Panc1 (cell line): ENCODE results near the gene PTPDC1. TPM values are rescaled to one million over a fixed set of nuclear protein-coding genes. Genes with fewer than 3 reads are reported as not detected.

Experiments used
- ATAC-seq: fragments of 200-7000 bp; cut with Tn5 transposase; 2 replicates; pipeline ENCODE4 v1.9.1; 2020; ENCODE audit warnings: mild to moderate bottlenecking, moderate library complexity
- Bru-seq: library from RNA; stranded (reverse); fragments of 400-500 nt; gene quantifications from one replicate; lab custom pipeline; 2021; lab: Mats Ljungman, UMichigan
- BruChase-seq, 2 experiments: library from RNA; stranded (reverse); fragments of 400-500 nt; gene quantifications; one replicate each; lab custom pipeline; 2021; lab: Mats Ljungman, UMichigan
- BruUV-seq: library from RNA; stranded (reverse); fragments of 400-500 nt; replicated peaks from 2 replicates; lab custom pipeline; 2021; lab: Mats Ljungman, UMichigan
- CTCF ChIA-PET: fragments of 300-600 bp; sonication (Branson Sonifier 250); formaldehyde crosslinking; loops from one replicate; lab custom pipeline; 2022; ENCODE audit warnings: antibody characterized with exemption; lab: Charles Lee
- POLR2A ChIA-PET: fragments of 300-600 bp; sonication (Branson Sonifier 250); formaldehyde crosslinking; loops from one replicate; lab custom pipeline; 2022; ENCODE audit warnings: antibody characterized with exemption; lab: Charles Lee
- DNase-seq: peaks from one replicate; pipeline ENCODE4 v3.0.0-alpha.2; 2010; ENCODE audit warnings: low read depth, low spot score
- H3K27ac ChIP-seq: 2 replicates; pipeline ENCODE4 v1.5.1; 2011; ENCODE audit warnings: mild to moderate bottlenecking, low read length, inconsistent platforms
- H3K27me3 ChIP-seq: fragments of 200-500 bp; sonication (Bioruptor generic); 2 replicates; pipeline ENCODE4 v1.6.0; 2014; ENCODE audit warnings: low read length, inconsistent platforms; ENCODE audit not compliant: control insufficient read depth, insufficient read depth
- H3K36me3 ChIP-seq: fragments of 200-500 bp; sonication (Bioruptor generic); 2 replicates; pipeline ENCODE4 v1.5.1; 2014; ENCODE audit warnings: inconsistent platforms, mild to moderate bottlenecking, low read length, moderate library complexity; ENCODE audit not compliant: control insufficient read depth, insufficient read depth
- H3K4me1 ChIP-seq: 2 replicates; pipeline ENCODE4 v1.5.1; 2011; ENCODE audit warnings: inconsistent platforms, mild to moderate bottlenecking, low read length, moderate library complexity; ENCODE audit not compliant: control insufficient read depth, insufficient read depth
- H3K4me3 ChIP-seq, 2 experiments: 2 replicates each; pipeline ENCODE4 v1.5.1; 2011 to 2012; ENCODE audit warnings: low read depth in 2 of 2, low read length in 2 of 2, mild to moderate bottlenecking in 2 of 2, inconsistent platforms in 1 of 2, moderate library complexity in 1 of 2
- H3K9me3 ChIP-seq: fragments of 200-500 bp; sonication (Bioruptor generic); 2 replicates; pipeline ENCODE4 v1.5.1; 2014; ENCODE audit warnings: low read depth, mild to moderate bottlenecking, inconsistent platforms, low read length, moderate library complexity; ENCODE audit not compliant: control insufficient read depth, insufficient read depth
- CTCF ChIP-seq: fragments of 450-650 bp; IDR thresholded peaks from 2 replicates; pipeline ENCODE4 v1.5.1; 2017; ENCODE audit warnings: mild to moderate bottlenecking
- POLR2AphosphoS5 ChIP-seq: IDR thresholded peaks from 2 replicates; pipeline ENCODE4 v1.6.1; 2012; ENCODE audit warnings: mild to moderate bottlenecking, low read depth, low read length, moderate library complexity
- REST ChIP-seq, 2 experiments: IDR thresholded peaks; 2 replicates each; pipeline ENCODE4 v1.6.1; 2011 to 2012; ENCODE audit warnings: low read depth in 2 of 2, control low read depth in 1 of 2, low read length in 1 of 2, mild to moderate bottlenecking in 1 of 2, moderate library complexity in 1 of 2; ENCODE audit not compliant: insufficient read depth in 1 of 2
- SIN3A ChIP-seq: IDR thresholded peaks from 2 replicates; pipeline ENCODE4 v1.6.1; 2012; ENCODE audit warnings: low read depth, mild to moderate bottlenecking, low read length, moderate library complexity, borderline replicate concordance; ENCODE audit not compliant: insufficient read depth
- TCF7L2 ChIP-seq: IDR thresholded peaks from 2 replicates; pipeline ENCODE4 v1.6.1; 2011; ENCODE audit warnings: mild to moderate bottlenecking, low read depth, low read length, inconsistent platforms
- in situ Hi-C: cut with HindIII; loops from 2 replicates; pipeline ENCODE4 v1.10.0; 2016; ENCODE audit warnings: low sequenced_read_pairs, low pct_unique_long_range_greater_than_20kb
- intact Hi-C: fragments of 100-400 bp; cut with micrococcal nuclease; formaldehyde crosslinking; loops from one replicate; pipeline ENCODE4 v1.10.0; 2022; ENCODE audit not compliant: unreplicated experiment
- long read RNA-seq: library from polyadenylated mRNA; unstranded; transcript quantifications from one replicate; pipeline ENCODE4 v2.0.0, GENCODE V29; 2021; ENCODE audit not compliant: unreplicated experiment
- polyA plus RNA-seq: library from polyadenylated mRNA; unstranded; fragments of >200 nt; gene quantifications from one replicate; pipeline ENCODE4 v1.2.1, GENCODE V29; 2012; ENCODE audit warnings: missing spikeins; ENCODE audit not compliant: insufficient read length
- total RNA-seq: library from RNA; stranded (reverse); gene quantifications from one replicate; pipeline ENCODE4 v1.2.1, GENCODE V29; 2021; ENCODE audit not compliant: unreplicated experiment

The PTPDC1 gene
- total RNA-seq (10.6 TPM), Bru-seq, nascent RNA (percentile 74 among the genes with signal in this experiment), BruChase-seq, experiment 1, labeled RNA remaining after a 2-hour chase (percentile 82 among the genes with signal in this experiment), BruChase-seq, experiment 2, labeled RNA remaining after a 6-hour chase (percentile 78 among the genes with signal in this experiment)
- polyA plus RNA-seq, result 4.5 TPM
- long read RNA-seq, full-length matches to known transcripts, result 4 of 15 reads
- long read RNA-seq, partial matches to known transcripts, result 2 of 15 reads
- long read RNA-seq, other reads (novel, unspliced or antisense), result 9 of 15 reads

DNA sequence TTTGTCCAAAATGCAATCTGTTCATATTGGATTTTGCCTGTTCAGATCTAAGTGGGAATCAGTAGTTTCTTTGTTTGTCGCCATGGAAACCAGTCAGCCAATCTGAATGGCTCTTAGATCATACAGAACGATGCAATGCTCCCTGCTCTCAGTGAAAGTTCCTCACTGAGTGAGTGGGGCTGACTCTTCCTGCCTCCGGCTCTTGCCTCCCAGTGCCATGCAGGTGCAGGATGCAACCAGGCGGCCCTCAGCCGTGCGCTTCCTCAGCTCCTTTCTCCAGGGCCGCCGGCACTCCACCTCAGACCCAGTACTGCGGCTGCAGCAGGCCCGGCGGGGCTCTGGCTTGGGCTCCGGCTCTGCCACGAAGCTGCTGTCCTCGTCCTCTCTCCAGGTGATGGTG is at the start of gene PTPDC1:
PTPDC1 (plus strand) TSS at position 151 of the 400 bp plus-strand sequence; CDS start at position 218, 67 bp downstream.
- Histone ChIP-seq H3K27ac (no peak within 1 kb of the TSS; the same call in 1 of the 2 replicates), H3K4me3 (peak within 1 kb of the TSS in 1 of 2 experiments; percentile 28; a peak in 2 of 4 replicates), H3K4me1 (peaks cover 3% of the 10 kb centered on the region; the same call in 1 of the 2 replicates), H3K36me3 (no peaks in the 10 kb centered on the region), H3K27me3 (no peaks in the 10 kb centered on the region), H3K9me3 (no peaks in the 10 kb centered on the region)
- TF ChIP-seq POLR2AphosphoS5, result no peak
- no peak for TF ChIP-seq CTCF
- no peak for TF ChIP-seq SIN3A
- TF ChIP-seq REST (IDR thresholded peaks at IDR 0.05; ENCODE audit: insufficient read depth in 1 of 2, low read depth in 2 of 2, low read length in 1 of 2), result no peak
- TF ChIP-seq TCF7L2, result no peak
- intact Hi-C loops (no loop called here), in situ Hi-C loops (no loop called here)
- CTCF ChIA-PET, result no interaction called here
- no peak for DNase-seq
- ATAC-seq, result no peak
- POLR2A ChIA-PET, result no interaction called here
- BruUV-seq, result no TSS peak

DNA sequence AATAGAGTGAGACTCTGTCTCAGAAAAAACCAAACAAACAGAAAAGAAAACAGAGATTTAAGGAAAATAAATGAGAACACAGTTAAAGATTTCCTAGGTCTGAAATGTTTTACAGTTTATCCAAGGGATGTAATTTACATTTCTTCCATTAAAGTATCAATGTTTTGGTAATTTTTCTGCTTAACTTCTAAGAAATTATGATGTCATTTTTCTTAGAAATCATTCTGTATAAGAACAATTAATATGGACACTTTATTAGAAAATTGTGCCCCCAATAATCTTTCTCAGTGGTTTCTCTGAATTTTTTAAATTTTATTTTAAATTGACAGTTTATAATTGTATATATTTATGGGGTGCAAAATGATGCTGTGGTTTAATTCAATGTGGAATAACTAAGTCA is 49.8 kb upstream of the PTPDC1 start:
- POLR2A ChIA-PET, result no interaction called here
- CTCF ChIA-PET, result no interaction called here

More for the DNA sequence above, 49.8 kb upstream of the PTPDC1 start:
- Histone ChIP-seq H3K27me3 (no peaks in the 10 kb centered on the region), H3K4me3 (no peak overlapping the region), H3K9me3 (no peaks in the 10 kb centered on the region), H3K27ac (no peak overlapping the region), H3K4me1 (peaks cover 6% of the 10 kb centered on the region), H3K36me3 (no peaks in the 10 kb centered on the region)
- intact Hi-C loops, result no loop called here
- DNase-seq (no peak), ATAC-seq (no peak)
- TF ChIP-seq CTCF, result no peak
- no peak for TF ChIP-seq REST (IDR thresholded peaks at IDR 0.05; ENCODE audit: insufficient read depth in 1 of 2, low read depth in 2 of 2, low read length in 1 of 2)
- TF ChIP-seq SIN3A, result no peak
- in situ Hi-C loops, result no loop called here
- no TSS peak for BruUV-seq
